BJ (cell line): Measurements from ENCODE around the gene WWOX. TPM values are rescaled to one million over a fixed set of nuclear protein-coding genes. Genes with fewer than 3 reads are reported as not detected.

Experiments used
- CTCF ChIA-PET: fragments of 350-600 bp; formaldehyde crosslinking; extraction: SDS; loops from one replicate; lab custom pipeline; 2021; ENCODE audit warnings: antibody characterized with exemption, inconsistent platforms; lab: Yijun Ruan, JAX
- POLR2A ChIA-PET: fragments of 300-600 bp; sonication (Branson Sonifier 250); formaldehyde crosslinking; extraction: SDS; loops from one replicate; lab custom pipeline; 2021; ENCODE audit warnings: antibody characterized with exemption; lab: Charles Lee
- DNase-seq: peaks from one replicate; pipeline ENCODE4 v3.0.0-alpha.2; 2011; ENCODE audit warnings: low read depth
- H3K27me3 ChIP-seq: 2 replicates; pipeline ENCODE4 v1.6.0; 2011; ENCODE audit warnings: low read length; ENCODE audit not compliant: control insufficient read depth, insufficient read depth
- H3K36me3 ChIP-seq: 2 replicates; pipeline ENCODE4 v1.5.1; 2011; ENCODE audit warnings: low read length; ENCODE audit not compliant: control insufficient read depth, insufficient read depth
- H3K4me3 ChIP-seq: 2 replicates; pipeline ENCODE4 v1.5.1; 2011; ENCODE audit warnings: low read depth, mild to moderate bottlenecking, control low read depth, low read length
- CTCF ChIP-seq: IDR thresholded peaks from 2 replicates; pipeline ENCODE4 v1.5.1; 2011; ENCODE audit warnings: low read depth, mild to moderate bottlenecking, control low read depth, inconsistent platforms, low read length, moderate library complexity; ENCODE audit not compliant: insufficient read depth
- polyA plus RNA-seq: library from polyadenylated mRNA; depleted of rRNA; stranded (reverse); fragments of >200 nt; gene quantifications from 2 replicates; pipeline ENCODE4 v1.2.3, GENCODE V29; 2011

Gene WWOX
- polyA plus RNA-seq, 1 experiment, result 3.1 TPM

- H3K36me3 ChIP-seq, result no peaks in the 10 kb centered on the region
- POLR2A ChIA-PET, result no interaction called here
- no peak for TF ChIP-seq CTCF
- H3K4me3 ChIP-seq, result no peak overlapping the region
- CTCF ChIA-PET, result no interaction called here
- no peak for DNase-seq
- no peaks in the 10 kb centered on the region for H3K27me3 ChIP-seq
Measured at GRCh38 chr16:78383118-78383517, 283.7 kb downstream of the WWOX start.

- no peak for DNase-seq
- no peaks in the 10 kb centered on the region for H3K36me3 ChIP-seq
- TF ChIP-seq CTCF, result no peak
- POLR2A ChIA-PET, result no interaction called here
- no peaks in the 10 kb centered on the region for H3K27me3 ChIP-seq
- CTCF ChIA-PET, result no interaction called here
- no peak overlapping the region for H3K4me3 ChIP-seq
Measured at GRCh38 chr16:78385086-78385805, 285.8 kb downstream of the WWOX start.

GRCh38 chr16:78386557-78387324, 287.3 kb downstream of the WWOX start:
- TF ChIP-seq CTCF, result no peak
- no peak overlapping the region for H3K4me3 ChIP-seq
- ChIA-PET CTCF (no interaction called here), POLR2A (no interaction called here)
- DNase-seq, result no peak
- H3K36me3 ChIP-seq, result no peaks in the 10 kb centered on the region
- no peaks in the 10 kb centered on the region for H3K27me3 ChIP-seq

GRCh38 chr16:78389009-78389498, 289.6 kb downstream of the WWOX start:
- DNase-seq, result no peak
- CTCF ChIA-PET, result no interaction called here
- POLR2A ChIA-PET, result no interaction called here
- Histone ChIP-seq H3K4me3 (no peak overlapping the region), H3K36me3 (no peaks in the 10 kb centered on the region), H3K27me3 (no peaks in the 10 kb centered on the region)
- no peak for TF ChIP-seq CTCF

GRCh38 chr16:78390092-78390491, 290.6 kb downstream of the WWOX start:
- H3K36me3 ChIP-seq, result no peaks in the 10 kb centered on the region
- H3K27me3 ChIP-seq, result no peaks in the 10 kb centered on the region
- POLR2A ChIA-PET, result no interaction called here
- no peak for DNase-seq
- TF ChIP-seq CTCF, result no peak
- H3K4me3 ChIP-seq, result no peak overlapping the region
- CTCF ChIA-PET, result no interaction called here
